ENCODE measurements around the gene HHIPL1. TPM values are rescaled to one million over a fixed set of nuclear protein-coding genes. Genes with fewer than 3 reads are reported as not detected.

Gene HHIPL1
- polyA plus RNA-seq, 3 donors, result 1.3 to 1.5 (median 1.3) TPM

DNA sequence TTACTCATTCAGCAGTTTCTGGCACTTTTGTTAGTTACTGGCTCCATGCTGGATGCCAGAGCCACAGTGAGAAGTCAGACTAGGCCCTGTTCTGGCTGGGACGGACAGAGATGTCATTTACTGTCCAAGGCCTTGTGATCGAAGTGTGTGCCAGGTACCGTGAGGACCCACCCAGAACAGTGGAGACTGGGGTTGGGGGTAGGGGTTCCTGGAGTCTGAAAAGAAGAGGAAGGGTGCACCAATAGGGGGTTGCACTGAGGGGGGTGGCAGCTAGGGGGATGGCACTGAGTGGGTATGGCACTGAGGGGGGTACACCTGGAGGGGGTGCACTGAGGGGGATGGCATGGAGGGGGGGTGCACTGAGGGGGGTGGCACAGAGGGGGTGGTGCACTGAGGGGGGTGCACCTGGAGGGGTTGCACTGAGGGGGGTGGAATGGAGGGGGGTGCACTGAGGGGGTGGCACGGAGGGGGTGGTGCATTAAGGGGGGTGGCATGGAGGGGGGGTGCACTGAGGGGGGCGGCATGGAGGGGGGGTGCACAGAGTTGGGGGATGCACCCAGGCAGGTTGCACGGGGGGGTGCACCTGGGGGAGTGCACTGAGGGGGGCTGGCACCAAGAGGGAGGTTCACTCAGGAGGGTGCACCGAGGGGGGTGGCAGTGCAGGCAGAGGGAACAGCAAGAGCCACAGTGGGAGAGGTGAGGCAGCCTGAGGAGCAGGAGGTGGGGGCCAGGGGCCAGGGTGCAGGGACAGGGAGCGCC is 28.6 kb downstream of the HHIPL1 start:
- no peak for DNase-seq (ENCODE audit: low read depth in 3 of 3, low spot score in 2 of 3)

DNA sequence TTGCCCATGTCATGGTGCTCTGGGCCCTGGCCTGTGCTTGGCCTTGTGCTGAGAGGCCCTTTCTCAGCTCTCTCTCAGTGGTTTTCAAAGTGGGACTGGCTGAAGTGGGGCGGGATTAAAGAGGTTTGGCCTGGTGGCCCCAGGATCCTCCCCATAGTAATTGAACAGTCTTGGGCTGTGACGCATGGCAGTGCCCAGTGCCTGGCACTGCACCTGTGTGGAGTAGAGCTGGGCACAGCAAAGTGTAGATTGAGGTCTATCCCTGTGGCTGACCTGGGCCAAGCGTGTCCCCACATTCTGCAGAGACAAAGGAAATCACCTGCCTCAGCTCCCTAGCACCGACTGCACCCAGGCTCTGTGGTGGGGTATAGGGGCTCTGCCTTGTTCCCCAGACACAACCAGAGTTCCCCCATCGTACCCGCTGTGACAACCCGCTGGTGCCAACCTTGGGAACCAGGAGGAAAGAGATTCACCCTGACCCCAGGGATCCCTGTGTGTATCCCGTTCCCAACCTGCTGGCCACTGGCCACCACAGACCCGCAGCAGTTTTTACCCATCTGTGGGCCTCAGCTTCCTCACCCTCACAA is 29.2 kb downstream of the HHIPL1 start:
- DNase-seq (ENCODE audit: low read depth in 3 of 3, low spot score in 2 of 3), result no peak

DNA sequence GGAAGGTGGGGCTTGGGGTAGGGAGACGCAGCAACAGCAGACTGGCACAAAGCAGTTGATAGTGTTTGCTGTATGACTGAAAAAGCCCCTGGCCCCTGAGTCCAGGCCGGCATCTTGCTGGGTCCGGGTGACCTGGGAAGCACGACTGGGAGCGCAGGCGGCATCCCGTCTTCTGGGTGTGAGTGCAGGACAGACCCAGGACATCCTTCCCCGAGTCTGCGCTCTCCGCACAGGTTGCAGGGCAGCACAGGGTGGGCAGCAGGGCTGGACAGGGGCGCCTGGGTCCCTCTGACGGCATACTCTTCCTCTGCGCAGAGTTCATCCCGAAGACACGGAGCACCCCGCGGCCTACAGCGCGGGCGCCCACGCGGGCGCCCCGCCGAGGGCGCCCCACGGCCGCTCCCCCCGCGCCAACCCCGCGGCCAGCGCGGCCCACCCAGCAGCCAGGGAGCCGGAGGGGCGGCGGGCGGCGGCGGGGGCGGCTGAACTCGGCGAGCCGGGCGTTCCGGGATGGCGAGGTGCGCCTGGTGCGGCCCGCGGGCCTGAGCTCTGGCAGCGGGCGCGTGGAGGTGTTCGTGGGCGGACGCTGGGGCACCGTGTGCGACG is 29.9 kb downstream of the HHIPL1 start:
- DNase-seq (ENCODE audit: low read depth in 3 of 3, low spot score in 2 of 3), result no peak

DNA sequence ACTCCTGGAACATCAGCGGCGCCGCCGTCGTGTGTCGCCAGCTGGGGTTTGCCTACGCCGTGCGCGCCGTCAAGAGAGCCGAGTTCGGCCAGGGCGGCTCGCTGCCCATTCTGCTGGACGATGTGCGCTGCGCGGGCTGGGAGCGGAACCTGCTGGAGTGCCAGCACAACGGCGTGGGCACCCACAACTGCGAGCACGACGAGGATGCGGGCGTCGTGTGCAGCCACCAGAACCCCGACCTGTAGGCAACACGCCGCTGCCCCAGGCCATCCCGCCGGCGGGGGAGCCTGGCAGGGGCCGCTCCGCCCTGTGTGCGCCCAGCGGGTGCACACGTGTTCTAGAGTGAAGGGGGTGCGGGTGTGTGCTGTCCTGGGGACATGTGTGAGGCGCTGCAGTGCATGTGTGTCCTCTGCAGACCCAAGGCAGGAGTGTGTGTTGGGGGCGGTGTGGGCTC is 30.5 kb downstream of the HHIPL1 start:
- no peak for DNase-seq (ENCODE audit: low read depth in 3 of 3, low spot score in 2 of 3)

DNA sequence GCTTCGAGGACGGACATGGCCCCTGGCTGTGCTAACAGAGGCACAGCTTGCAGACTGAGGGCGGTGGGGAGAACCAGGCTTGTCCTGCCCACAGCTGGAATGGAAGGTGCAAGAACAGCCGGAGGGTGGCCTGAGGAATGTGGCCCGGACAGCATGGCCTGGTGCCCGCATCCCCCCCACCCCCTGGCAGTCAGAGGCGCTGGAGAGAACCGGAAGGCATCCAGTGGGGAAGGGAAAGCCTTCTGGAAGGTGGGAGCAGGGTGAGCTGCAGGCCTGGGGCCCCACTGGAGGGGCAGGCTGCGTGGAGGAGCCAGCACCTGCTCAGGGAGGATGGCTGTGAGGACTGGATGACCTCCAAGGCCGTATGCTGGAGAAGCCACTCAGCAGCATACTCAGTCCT is 31.0 kb downstream of the HHIPL1 start:
- no peak for DNase-seq (ENCODE audit: low read depth in 3 of 3, low spot score in 2 of 3)

DNA sequence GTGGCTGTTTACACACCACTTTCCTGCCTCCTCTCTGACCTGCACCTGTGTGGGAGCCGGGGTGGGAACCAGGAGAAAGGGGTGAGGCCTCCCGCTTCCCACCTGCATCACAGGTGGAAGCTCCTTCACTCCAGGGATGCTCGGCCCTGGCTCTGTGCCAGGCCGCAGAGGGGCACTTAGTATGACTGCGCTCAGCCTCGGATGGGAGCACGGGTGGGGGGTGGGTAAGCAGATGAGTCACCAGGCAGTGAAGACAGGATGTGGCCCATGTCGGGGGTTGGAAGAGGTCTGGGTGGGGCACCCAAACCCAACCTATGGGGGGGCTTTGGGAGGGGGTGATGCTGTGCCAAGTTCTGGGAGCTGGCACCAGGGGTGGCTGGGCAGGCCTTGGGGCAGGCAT is 31.7 kb downstream of the HHIPL1 start:
- no peak for DNase-seq (ENCODE audit: low read depth in 3 of 3, low spot score in 2 of 3)

DNA sequence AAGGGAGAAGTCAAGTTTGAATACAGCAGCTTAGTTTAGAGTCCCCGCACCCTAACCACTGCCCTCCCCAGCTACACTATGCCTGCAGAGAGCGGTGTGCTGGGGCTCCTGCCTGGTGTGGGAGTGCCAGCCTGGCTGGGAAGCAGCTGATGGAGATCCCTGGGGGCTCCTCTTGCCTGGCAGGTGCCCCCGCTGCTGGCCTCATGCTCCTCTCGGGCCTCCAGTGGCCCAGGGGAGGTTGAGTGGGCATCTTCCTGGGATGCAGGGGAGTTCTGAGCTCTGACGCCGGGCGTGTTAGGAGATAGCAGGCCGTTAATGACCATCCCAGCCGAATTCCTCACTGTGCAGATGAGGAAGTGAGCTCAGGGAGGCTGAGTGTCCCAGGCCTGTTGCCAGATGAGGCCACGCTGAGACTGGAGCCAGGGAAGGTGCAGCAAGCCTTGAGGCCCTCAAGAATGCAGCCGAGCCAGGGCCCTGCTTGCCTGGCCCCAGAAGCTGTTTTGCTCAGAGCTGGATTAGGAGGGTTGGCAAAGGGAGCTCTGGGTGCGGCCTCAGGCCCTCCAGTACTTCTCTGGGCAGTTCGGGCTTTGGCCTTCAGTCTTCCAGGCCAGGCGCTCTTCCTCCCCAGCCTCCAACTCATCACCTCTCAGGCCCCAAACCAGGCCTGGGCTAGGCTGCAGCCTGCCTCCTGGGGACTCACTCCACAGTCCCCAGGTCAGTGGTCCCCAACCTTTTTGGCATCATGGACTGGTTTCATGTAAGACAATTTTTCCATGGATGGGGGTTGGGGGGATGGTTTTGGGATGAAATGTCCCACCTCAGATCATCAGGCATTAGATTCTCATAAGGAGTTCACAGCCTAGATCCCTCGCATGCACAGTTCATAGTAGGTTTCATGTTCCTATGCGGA is 32.6 kb downstream of the HHIPL1 start:
- DNase-seq (ENCODE audit: low read depth in 3 of 3, low spot score in 2 of 3), result no peak

DNA sequence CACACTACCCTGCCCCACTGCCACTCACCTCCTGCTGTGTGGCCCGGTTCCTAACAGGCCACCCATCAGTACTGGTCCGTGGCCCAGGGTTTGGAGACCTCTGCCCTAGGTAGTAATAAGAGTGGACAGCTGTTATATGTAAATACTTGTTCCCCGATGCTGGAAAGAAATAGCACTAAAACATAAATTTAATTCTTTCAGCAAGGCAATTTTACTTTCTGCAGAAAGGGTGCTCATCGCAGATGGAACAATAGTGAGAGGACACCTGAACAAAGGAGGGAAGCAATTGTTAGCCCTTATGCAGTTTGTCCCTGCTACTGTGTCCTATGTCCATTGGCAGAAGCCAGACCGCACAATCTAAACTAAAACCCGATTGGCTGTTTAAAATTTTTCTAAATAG is 33.3 kb downstream of the HHIPL1 start:
- no peak for DNase-seq (ENCODE audit: low read depth in 3 of 3, low spot score in 2 of 3)

DNA sequence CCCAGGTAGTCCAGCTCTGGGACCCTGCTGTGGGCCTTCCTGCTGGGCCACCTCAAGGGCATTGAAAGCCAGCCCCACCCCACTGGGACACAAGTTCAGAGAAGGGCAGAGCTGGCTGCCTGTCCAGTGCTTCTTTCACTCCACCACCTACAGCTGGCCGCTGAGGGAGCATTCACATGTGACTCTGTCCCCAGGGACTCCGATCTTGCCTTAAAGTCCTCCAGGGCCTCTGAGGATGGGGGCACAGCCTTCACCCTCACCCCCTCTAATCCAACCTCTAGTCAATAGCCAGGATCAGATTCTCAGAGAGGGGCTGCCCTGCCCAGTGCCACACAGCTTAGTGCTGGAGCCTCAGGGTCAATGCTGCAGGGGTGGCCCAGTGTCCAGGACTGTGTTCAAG is 34.2 kb downstream of the HHIPL1 start:
- no peak for DNase-seq (ENCODE audit: low read depth in 3 of 3, low spot score in 2 of 3)

DNA sequence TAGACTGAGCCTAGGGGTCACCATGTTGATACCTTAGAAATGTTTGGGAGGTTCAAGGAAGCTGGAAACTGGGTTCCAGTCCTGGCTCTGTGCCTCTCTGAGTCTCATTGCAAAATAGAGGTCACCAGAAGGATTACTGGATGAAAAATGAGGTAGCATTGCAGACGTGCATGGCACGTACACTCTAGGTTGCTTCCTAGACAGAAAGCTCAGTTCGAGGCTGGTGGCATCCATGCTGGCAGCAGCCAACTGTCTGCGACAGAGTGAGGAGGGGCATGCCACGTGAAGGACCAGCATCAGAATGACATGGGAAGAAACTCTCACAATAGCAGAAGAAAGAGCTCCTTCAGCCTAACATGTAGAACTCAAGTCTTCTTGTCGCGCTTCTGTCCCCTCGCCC is 34.6 kb downstream of the HHIPL1 start:
- DNase-seq (ENCODE audit: low read depth in 3 of 3, low spot score in 2 of 3), result no peak

DNA sequence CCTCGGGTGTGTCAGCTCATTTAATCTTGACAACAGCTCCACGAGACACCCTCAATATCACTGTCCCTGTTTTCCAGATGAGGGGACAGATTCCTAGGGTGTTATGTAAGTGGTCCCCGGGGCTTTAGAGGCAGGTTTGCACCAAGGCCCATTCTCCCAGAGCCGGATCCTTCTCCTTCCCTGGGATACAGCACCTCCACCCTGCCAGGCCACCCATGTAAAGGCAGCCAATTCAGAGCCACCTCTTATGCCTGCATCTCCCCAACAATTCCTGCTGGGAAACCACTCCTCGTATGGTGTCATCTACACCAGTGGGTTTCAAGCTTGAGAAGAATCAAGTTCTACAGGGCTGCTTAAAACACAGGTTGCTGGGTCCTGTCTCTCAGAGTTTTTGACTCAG is 35.1 kb downstream of the HHIPL1 start:
- DNase-seq (ENCODE audit: low read depth in 3 of 3, low spot score in 2 of 3), result no peak

DNA sequence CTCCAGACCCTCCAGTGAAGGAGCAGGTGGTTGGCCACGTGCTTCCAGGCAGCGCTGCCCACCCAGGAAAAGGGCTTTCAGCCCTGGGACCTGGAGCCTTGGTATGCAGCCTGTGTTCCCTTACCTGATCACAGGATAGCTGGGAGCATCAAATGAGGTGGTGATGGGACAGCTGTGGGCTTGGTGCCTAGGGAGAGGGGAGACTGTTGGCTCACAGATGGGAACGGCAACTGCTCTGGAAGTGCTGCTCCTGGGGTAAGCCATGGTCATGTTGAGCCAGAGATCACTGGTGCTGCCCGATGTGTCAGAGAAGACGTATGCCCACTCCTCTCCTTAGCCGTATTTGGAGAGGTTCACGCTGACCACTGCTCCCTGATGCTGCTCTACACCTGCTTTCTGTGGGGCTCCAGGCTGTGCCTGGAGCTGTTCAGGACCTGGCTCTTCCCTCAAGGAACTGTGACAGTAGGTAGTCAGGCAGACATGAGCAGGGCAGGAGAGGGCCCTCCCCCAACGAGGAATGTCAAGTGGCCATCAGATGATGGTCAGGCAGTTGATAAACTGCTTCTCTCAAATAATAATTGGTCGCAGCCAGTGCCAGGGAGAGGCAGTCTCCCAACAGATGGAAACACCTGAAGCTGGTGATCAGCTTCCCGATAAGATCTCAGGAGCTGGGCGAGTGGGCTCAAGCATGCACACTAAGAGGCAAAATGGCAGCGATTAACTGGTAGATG is 36.3 kb downstream of the HHIPL1 start:
- no peak for DNase-seq (ENCODE audit: low read depth in 3 of 3, low spot score in 2 of 3)

DNA sequence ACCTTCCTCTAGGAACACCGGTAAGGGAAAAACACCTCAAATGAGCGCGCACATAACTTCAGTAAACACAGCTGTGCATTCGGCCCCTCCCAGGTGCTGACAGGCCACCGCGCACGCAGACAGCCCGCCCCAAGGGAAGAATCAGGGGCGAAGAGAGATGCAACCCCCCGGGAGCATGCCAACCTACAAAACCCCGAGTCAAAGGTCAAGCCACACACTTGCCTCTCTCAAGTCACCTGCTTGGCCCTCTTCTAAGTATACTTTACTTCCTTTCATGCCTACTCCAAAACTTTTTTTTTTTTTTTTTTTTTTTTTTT is 36.9 kb downstream of the HHIPL1 start:
- no peak for DNase-seq (ENCODE audit: low read depth in 3 of 3, low spot score in 2 of 3)

DNA sequence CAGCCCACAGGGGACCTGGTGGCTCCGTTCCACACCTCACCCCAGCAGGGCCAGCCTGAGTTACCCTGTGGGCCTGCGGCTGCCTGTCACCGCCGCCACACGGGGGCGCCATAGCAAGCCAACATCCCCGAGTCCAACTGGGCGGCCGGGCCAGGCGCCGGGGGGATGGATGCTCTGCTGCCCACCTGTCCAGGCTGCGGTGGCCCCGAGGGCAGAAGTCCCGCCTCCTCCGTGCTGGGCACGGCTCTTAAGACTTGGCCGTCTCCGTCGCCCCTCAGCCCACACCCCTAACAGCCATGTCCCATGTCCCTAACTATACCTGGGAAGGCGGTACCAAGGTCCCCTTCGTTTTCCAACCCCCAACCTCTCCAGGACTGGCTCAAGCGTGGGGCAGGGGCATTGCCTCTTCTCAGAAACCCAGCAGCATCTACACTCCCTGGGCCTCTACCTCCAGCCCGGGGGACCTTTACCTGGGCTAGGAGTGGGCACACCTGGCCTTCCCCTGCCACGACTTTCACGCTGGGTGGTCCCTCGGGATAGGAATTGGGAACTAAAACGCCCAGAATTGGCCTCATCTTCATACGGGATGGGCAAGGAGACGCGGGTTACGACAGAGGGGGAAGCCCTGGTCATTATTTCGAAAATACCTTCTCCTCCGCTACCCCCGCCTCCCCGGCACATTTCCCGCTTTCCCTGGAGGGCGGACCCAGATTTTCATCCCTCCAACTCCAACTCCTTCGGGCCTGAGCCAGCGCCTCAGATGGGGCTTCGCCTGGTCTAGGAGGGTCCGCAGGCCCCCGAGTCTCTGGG is 38.1 kb downstream of the HHIPL1 start:
- no peak for DNase-seq (ENCODE audit: low read depth in 3 of 3, low spot score in 2 of 3)

DNA sequence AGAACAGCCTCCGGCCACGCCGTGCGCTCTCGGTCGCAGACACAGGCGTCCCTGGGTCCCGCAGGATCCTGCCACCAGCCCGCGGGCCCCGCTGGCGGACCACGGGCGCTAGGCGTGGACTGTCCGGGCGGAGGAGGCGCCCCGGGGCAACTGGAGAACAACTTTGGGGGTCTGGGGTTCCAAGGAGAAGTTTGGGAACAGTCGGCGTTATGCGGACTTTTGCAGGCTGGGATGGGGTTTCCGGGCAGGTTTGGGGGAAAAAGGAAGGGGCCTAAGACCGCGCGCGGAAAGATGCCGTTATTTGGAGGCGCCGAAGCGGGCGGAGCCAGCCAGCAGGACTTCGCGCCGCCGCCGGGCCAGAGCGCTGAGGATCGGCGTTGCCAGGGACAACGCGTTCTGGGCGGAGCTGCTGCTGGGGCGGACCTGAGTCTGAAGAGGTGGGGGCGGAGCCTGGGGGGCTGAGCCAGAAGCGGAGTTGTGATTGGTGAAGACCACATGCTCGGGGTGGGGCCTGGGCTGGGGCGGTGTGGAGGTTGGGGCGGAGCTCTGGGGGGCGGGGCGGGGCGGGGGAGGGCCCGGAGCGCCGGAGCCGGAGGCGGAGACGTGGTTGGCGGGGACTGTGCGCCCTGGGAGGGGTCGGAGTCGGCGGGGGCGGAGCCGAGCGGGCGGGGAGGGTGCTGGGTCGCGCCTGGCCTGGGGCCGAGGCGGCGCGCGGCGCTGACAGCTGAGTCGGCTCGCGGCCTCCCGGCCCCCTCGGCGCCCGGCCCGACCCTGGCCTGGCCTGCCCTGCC is 38.9 kb downstream of the HHIPL1 start, which contains the start of gene CYP46A1:
Gene CYP46A1, plus strand, starts transcription at position 680 of the 791 bp plus-strand sequence. CDS start 120 bp downstream, outside the sequence.
- peak; percentile 96 to 98 (median 97) for DNase-seq (ENCODE audit: low read depth in 3 of 3, low spot score in 2 of 3)

DNA sequence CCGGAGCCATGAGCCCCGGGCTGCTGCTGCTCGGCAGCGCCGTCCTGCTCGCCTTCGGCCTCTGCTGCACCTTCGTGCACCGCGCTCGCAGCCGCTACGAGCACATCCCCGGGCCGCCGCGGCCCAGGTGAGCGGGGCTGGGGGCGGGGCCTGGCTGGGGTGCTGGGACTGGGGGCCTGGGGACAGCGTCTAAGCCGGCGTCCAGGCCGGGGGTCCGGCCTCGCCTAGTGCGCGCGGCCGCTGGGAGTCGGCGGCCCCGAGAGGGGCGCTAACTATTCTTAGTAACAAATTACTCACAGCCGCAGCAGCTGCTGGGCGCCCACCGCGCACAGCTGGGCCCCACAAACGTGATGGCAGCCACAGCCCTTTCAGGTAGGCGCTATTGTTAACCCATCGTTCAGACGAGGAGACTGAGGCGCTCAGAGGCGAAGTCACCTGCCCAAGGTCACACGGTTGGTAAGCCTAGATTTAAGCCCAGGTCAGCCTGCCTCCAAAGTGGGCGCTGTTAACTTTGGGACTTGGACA is 39.5 kb downstream of the HHIPL1 start:
- no peak for DNase-seq (ENCODE audit: low read depth in 3 of 3, low spot score in 2 of 3)

DNA sequence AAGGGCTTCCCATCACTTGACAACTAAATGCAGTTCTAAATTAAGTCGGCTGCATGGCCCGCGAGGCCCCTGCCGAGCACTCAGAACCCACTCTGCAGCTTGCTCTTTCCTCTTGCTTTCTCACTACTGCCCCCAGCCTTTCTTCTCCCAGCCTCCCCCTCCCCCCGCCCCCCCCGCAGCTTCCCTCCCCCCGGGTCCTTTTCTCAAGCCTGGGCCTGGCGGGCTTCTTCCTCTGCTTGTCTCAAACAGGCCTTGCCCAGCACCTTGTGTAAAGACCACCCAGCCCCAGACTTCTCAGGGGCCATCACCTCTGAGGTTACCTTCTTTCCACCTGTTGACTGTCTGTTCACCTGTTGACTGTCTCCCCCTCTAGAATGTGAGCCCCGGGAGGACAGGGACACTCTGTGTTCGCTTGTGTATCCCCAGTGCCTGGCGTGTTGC is 40.2 kb downstream of the HHIPL1 start:
- DNase-seq (ENCODE audit: low read depth in 3 of 3, low spot score in 2 of 3), result no peak

DNA sequence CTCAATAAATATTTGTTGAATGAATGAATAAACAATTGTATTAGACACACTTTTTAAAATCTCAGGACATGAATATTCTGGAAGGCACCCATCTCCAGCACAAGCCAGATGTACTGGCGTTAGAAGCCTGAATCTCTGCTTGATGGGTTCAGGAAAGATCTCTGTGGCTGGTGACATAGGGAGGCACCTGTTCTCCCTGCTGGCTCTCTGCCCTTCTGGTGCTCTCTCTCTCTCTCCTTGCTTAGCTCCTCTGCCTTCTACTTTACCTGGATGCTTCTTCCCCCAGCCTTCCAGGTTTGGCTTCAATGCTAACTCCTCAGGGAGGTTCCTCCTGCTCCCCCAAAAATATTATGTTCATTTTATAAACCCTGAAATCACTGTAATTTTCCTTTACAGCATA is 40.7 kb downstream of the HHIPL1 start:
- no peak for DNase-seq (ENCODE audit: low read depth in 3 of 3, low spot score in 2 of 3)
